IMR-90 (cell line): ENCODE results near the gene MUC5AC. TPM values are rescaled to one million over a fixed set of nuclear protein-coding genes. Genes with fewer than 3 reads are reported as not detected.

ENCODE experiments used
- ATAC-seq: fragments of 200-7000 bp; cut with Tn5 transposase; 2 replicates; pipeline ENCODE4 v1.9.1; 2020; ENCODE audit warnings: low read depth, mild to moderate bottlenecking, moderate library complexity
- BruUV-seq: library from RNA; stranded (reverse); fragments of 400-500 nt; replicated peaks from 2 replicates; lab custom pipeline; 2021; lab: Mats Ljungman, UMichigan
- CTCF ChIA-PET: fragments of 300-600 bp; formaldehyde crosslinking; extraction: SDS; loops from one replicate; lab custom pipeline; 2021; ENCODE audit warnings: antibody characterized with exemption; lab: Yijun Ruan, JAX
- POLR2A ChIA-PET: fragments of 300-600 bp; sonication (Branson Sonifier 250); formaldehyde crosslinking; loops from one replicate; lab custom pipeline; 2022; ENCODE audit warnings: antibody characterized with exemption; ENCODE audit not compliant: unreplicated experiment; lab: Charles Lee
- DNase-seq: peaks from one replicate; pipeline ENCODE4 v3.0.0; 2013
- H2AFZ ChIP-seq: replicated peaks from 2 replicates; pipeline ENCODE3; 2013; ENCODE audit warnings: low read length, mild to moderate bottlenecking; ENCODE audit not compliant: poor library complexity
- H2AK5ac ChIP-seq: 2 replicates; pipeline ENCODE4 v1.6.1; 2013; ENCODE audit warnings: low read depth, low read length, inconsistent platforms
- H2AK9ac ChIP-seq: replicated peaks from 2 replicates; pipeline ENCODE3; 2013; ENCODE audit warnings: mild to moderate bottlenecking, low read depth, low read length, moderate library complexity; ENCODE audit not compliant: poor library complexity
- H2BK120ac ChIP-seq: 2 replicates; pipeline ENCODE4 v1.6.1; 2013; ENCODE audit warnings: low read depth, low read length, inconsistent platforms
- H2BK15ac ChIP-seq: 3 replicates; pipeline ENCODE4 v1.6.1; 2013; ENCODE audit warnings: low read depth, low read length, inconsistent platforms
- H2BK20ac ChIP-seq: 2 replicates; pipeline ENCODE4 v1.6.1; 2013; ENCODE audit warnings: low read depth, mild to moderate bottlenecking, inconsistent platforms, low read length, moderate library complexity
- H2BK5ac ChIP-seq: 2 replicates; pipeline ENCODE4 v1.6.1; 2013; ENCODE audit warnings: mild to moderate bottlenecking, low read depth, low read length, inconsistent platforms; ENCODE audit not compliant: poor library complexity, severe bottlenecking
- H3K14ac ChIP-seq: replicated peaks from 2 replicates; pipeline ENCODE4 v1.6.1; 2013; ENCODE audit warnings: low read depth, low read length, inconsistent platforms
- H3K18ac ChIP-seq: 2 replicates; pipeline ENCODE4 v1.6.1; 2013; ENCODE audit warnings: low read depth, low read length, control low read depth
- H3K23ac ChIP-seq: 2 replicates; pipeline ENCODE4 v1.6.1; 2013; ENCODE audit warnings: low read depth, low read length, inconsistent platforms
- H3K27ac ChIP-seq: 2 replicates; pipeline ENCODE4 v1.5.1; 2013; ENCODE audit warnings: mild to moderate bottlenecking, control low read depth, low read length; ENCODE audit not compliant: insufficient read depth
- H3K27me3 ChIP-seq: 2 replicates; pipeline ENCODE4 v1.6.1; 2013; ENCODE audit warnings: low read length; ENCODE audit not compliant: control insufficient read depth, insufficient read depth
- H3K36me3 ChIP-seq: 2 replicates; pipeline ENCODE4 v1.6.1; 2013; ENCODE audit warnings: low read length, mixed read lengths; ENCODE audit not compliant: control insufficient read depth, insufficient read depth
- H3K4ac ChIP-seq: 2 replicates; pipeline ENCODE4 v1.6.1; 2013; ENCODE audit warnings: low read depth, low read length, inconsistent platforms
- H3K4me1 ChIP-seq: 2 replicates; pipeline ENCODE4 v1.6.1; 2013; ENCODE audit warnings: low read length, mixed read lengths; ENCODE audit not compliant: control insufficient read depth, insufficient read depth
- H3K4me2 ChIP-seq: 2 replicates; pipeline ENCODE4 v1.6.1; 2013; ENCODE audit warnings: low read depth, mild to moderate bottlenecking, control low read depth, low read length, moderate library complexity
- H3K4me3 ChIP-seq: 2 replicates; pipeline ENCODE4 v1.5.1; 2013; ENCODE audit warnings: low read depth, mild to moderate bottlenecking, control low read depth, low read length, moderate library complexity; ENCODE audit not compliant: insufficient read depth
- H3K56ac ChIP-seq: 2 replicates; pipeline ENCODE4 v1.6.1; 2013; ENCODE audit warnings: low read length, inconsistent platforms; ENCODE audit not compliant: insufficient read depth; ENCODE audit errors: extremely low read depth
- H3K79me1 ChIP-seq, 2 experiments: 2 replicates each; pipeline ENCODE4 v1.6.1; 2013; ENCODE audit warnings: low read length in 2 of 2, inconsistent platforms in 1 of 2, low read depth in 1 of 2
- H3K9ac ChIP-seq: 2 replicates; pipeline ENCODE4 v1.6.1; 2013; ENCODE audit warnings: low read depth, low read length, control low read depth
- H3K9me1 ChIP-seq: 2 replicates; pipeline ENCODE4 v1.6.1; 2013; ENCODE audit warnings: low read length, inconsistent platforms; ENCODE audit not compliant: insufficient read depth
- H3K9me3 ChIP-seq: 2 replicates; pipeline ENCODE4 v1.6.1; 2013; ENCODE audit warnings: low read length; ENCODE audit not compliant: control insufficient read depth, insufficient read depth
- H4K20me1 ChIP-seq: 2 replicates; pipeline ENCODE4 v1.6.1; 2013; ENCODE audit warnings: low read length, inconsistent platforms; ENCODE audit not compliant: insufficient read depth
- H4K5ac ChIP-seq: 2 replicates; pipeline ENCODE4 v1.6.1; 2013; ENCODE audit warnings: mild to moderate bottlenecking, low read depth, low read length, control low read depth
- H4K8ac ChIP-seq, 2 experiments: 2 replicates each; pipeline ENCODE4 v1.6.1; 2013; ENCODE audit warnings: low read depth in 2 of 2, low read length in 2 of 2, control low read depth in 1 of 2, inconsistent platforms in 1 of 2
- H4K91ac ChIP-seq: 2 replicates; pipeline ENCODE4 v1.6.1; 2013; ENCODE audit warnings: low read depth, low read length, inconsistent platforms; ENCODE audit not compliant: insufficient read depth
- BHLHE40 ChIP-seq: fragments of 150-350 bp; IDR thresholded peaks from 2 replicates; pipeline ENCODE4 v1.6.1; 2016; ENCODE audit warnings: mild to moderate bottlenecking, low read depth, low read length
- CEBPB ChIP-seq: IDR thresholded peaks from 2 replicates; pipeline ENCODE4 v1.6.1; 2012; ENCODE audit warnings: low read depth, low read length, improper control_type of control experiment
- CHD1 ChIP-seq: IDR thresholded peaks from 2 replicates; pipeline ENCODE4 v1.6.1; 2012; ENCODE audit warnings: low read depth, low read length, improper control_type of control experiment
- CTCF ChIP-seq: conservative IDR thresholded peaks from 2 replicates; pipeline ENCODE4 v1.5.1; 2012; ENCODE audit warnings: mild to moderate bottlenecking, low read depth, low read length, improper control_type of control experiment
- ELK1 ChIP-seq: fragments of 150-350 bp; IDR thresholded peaks from 2 replicates; pipeline ENCODE4 v1.6.1; 2016; ENCODE audit warnings: low read depth, mild to moderate bottlenecking, low read length, moderate library complexity, borderline replicate concordance
- FOS ChIP-seq: fragments of 150-350 bp; IDR thresholded peaks from 2 replicates; pipeline ENCODE4 v1.6.1; 2016; ENCODE audit warnings: low read depth, low read length
- MAFK ChIP-seq: IDR thresholded peaks from 2 replicates; pipeline ENCODE4 v1.6.1; 2012; ENCODE audit warnings: low read depth, low read length, improper control_type of control experiment
- MAZ ChIP-seq: IDR thresholded peaks from 2 replicates; pipeline ENCODE4 v1.6.1; 2012; ENCODE audit warnings: low read depth, mild to moderate bottlenecking, low read length, improper control_type of control experiment, moderate library complexity, borderline replicate concordance
- MXI1 ChIP-seq: IDR thresholded peaks from 2 replicates; pipeline ENCODE4 v1.6.1; 2012; ENCODE audit warnings: low read depth, mild to moderate bottlenecking, low read length, moderate library complexity, borderline replicate concordance
- NFE2L2 ChIP-seq: fragments of 150-350 bp; IDR thresholded peaks from 2 replicates; pipeline ENCODE4 v1.6.1; 2016; ENCODE audit warnings: low read depth, mild to moderate bottlenecking, low read length
- POLR2A ChIP-seq: IDR thresholded peaks from 2 replicates; pipeline ENCODE4 v1.6.1; 2012; ENCODE audit warnings: mild to moderate bottlenecking, low read depth, low read length
- RAD21 ChIP-seq: IDR thresholded peaks from 2 replicates; pipeline ENCODE4 v1.6.1; 2012; ENCODE audit warnings: low read length, improper control_type of control experiment
- RCOR1 ChIP-seq: IDR thresholded peaks from 2 replicates; pipeline ENCODE4 v1.6.1; 2012; ENCODE audit warnings: mild to moderate bottlenecking, low read length, improper control_type of control experiment; ENCODE audit not compliant: insufficient replicate concordance
- RFX5 ChIP-seq: IDR thresholded peaks from 2 replicates; pipeline ENCODE4 v1.8.0; 2012; ENCODE audit warnings: low read depth, mild to moderate bottlenecking, low read length, moderate library complexity
- SMC3 ChIP-seq: fragments of 150-350 bp; IDR thresholded peaks from 2 replicates; pipeline ENCODE4 v1.6.1; 2016; ENCODE audit warnings: low read depth, mild to moderate bottlenecking, antibody characterized with exemption, low read length, moderate library complexity
- USF2 ChIP-seq: fragments of 150-350 bp; IDR thresholded peaks from 2 replicates; pipeline ENCODE4 v1.6.1; 2017; ENCODE audit warnings: mild to moderate bottlenecking, antibody characterized with exemption, low read length, low read depth
- WGBS, 2 experiments: methylation state at CpG; one replicate each; pipeline versions ENCODE4 v1.1.5 to v1.1.7; 2013; ENCODE audit warnings: missing lambda C conversion rate in 2 of 2; ENCODE audit not compliant: insufficient read length in 1 of 2; ENCODE audit errors: extremely low coverage in 2 of 2; 5-methylcytosine and 5-hydroxymethylcytosine counted together
- dilution Hi-C: fragments of 300-500 bp; cut with HindIII; formaldehyde crosslinking; loops from one replicate; pipeline ENCODE4 v1.14.3; 2018; ENCODE audit warnings: low sequenced_read_pairs; ENCODE audit not compliant: unreplicated experiment
- in situ Hi-C: fragments of 300-500 bp; cut with MboI; formaldehyde crosslinking; loops from 3 replicates; pipeline ENCODE4 v1.14.3; 2019; ENCODE audit warnings: low sequenced_read_pairs, inconsistent platforms, mixed read lengths
- intact Hi-C: fragments of 100-400 bp; cut with micrococcal nuclease; formaldehyde crosslinking; loops from 2 replicates; pipeline ENCODE4 v1.10.0; 2022
- polyA plus RNA-seq, 3 experiments: library from polyadenylated mRNA; depleted of rRNA; stranded (reverse); fragments of >200 nt; gene quantifications; 2 replicates each; pipeline ENCODE4 v1.2.3, GENCODE V29; 2012; ENCODE audit warnings: low replicate concordance in 1 of 3
- total RNA-seq: library from RNA; depleted of rRNA; stranded (reverse); fragments of >200 nt; gene quantifications from 2 replicates; pipeline ENCODE4 v1.2.3, GENCODE V29; 2012

MUC5AC gene
- total and polyA plus RNA-seq, 2 of the 4 experiments (the other 2 are of a cell fraction), result 0.02 TPM; not detected in 1

- POLR2A ChIA-PET, result no interaction called here
- intact Hi-C loops (no loop called here), in situ Hi-C loops (loop anchor here (25.0 kb wide), 1 partner anchor 288 kb away; no protein-coding TSS in a partner anchor)
Measured at GRCh38 chr11:1224111-1224490, 66.3 kb downstream of the MUC5AC start.

More at GRCh38 chr11:1224111-1224490, 66.3 kb downstream of the MUC5AC start:
- Histone ChIP-seq H2AFZ (no peak overlapping the region), H3K4me3 (no peak overlapping the region), H2BK20ac (no peak overlapping the region), H2AK9ac (no peak overlapping the region), H3K14ac (no peak overlapping the region), H3K23ac (no peak overlapping the region), H3K27me3 (peaks cover 14% of the 10 kb centered on the region; the same call in 1 of the 2 replicates), H2BK120ac (no peak overlapping the region), H3K9me1 (no peaks in the 10 kb centered on the region), H3K4me1 (no peaks in the 10 kb centered on the region), H4K91ac (no peak overlapping the region), H2BK5ac (no peak overlapping the region), H2BK15ac (no peak overlapping the region), H3K36me3 (no peaks in the 10 kb centered on the region), H4K8ac (no peak overlapping the region), H3K4ac (no peak overlapping the region), H3K79me1 (no peaks in the 10 kb centered on the region), H3K27ac (no peak overlapping the region), H3K9ac (no peak overlapping the region), H3K9me3 (no peaks in the 10 kb centered on the region), H4K20me1 (no peaks in the 10 kb centered on the region), H3K18ac (no peak overlapping the region), H3K56ac (no peak overlapping the region), H4K5ac (no peak overlapping the region), H3K4me2 (no peak overlapping the region), H2AK5ac (no peak overlapping the region)
- dilution Hi-C loops, result no loop called here
- DNase-seq (no peak), ATAC-seq (no peak)
- CTCF ChIA-PET, result no interaction called here
- no TSS peak for BruUV-seq
- 100% methylated on average over 1 of the region's 7 CpGs; no CpG with 5 or more reads in 1 of the 2 experiments for WGBS, 2 experiments
- TF ChIP-seq BHLHE40 (no peak), SMC3 (no peak), RAD21 (no peak), FOS (no peak), CHD1 (no peak), NFE2L2 (no peak), POLR2A (no peak), RCOR1 (no peak), MAFK (no peak), CEBPB (no peak), MAZ (no peak), CTCF (no peak), RFX5 (no peak), MXI1 (no peak), ELK1 (no peak), USF2 (no peak)
